H9 (cell line): ENCODE results near the gene DHX35. TPM values are rescaled to one million over a fixed set of nuclear protein-coding genes. Genes with fewer than 3 reads are reported as not detected.
"Not testable (repeated sequence)": the region's sequence is repeated elsewhere in the genome, so short reads cannot be mapped to it uniquely, and the experiment has no call there.

Experiments used
- DNase-seq: peaks from one replicate; pipeline ENCODE4 v3.0.0-alpha.2; 2017
- H2AFZ ChIP-seq: one replicate; pipeline ENCODE4 v1.6.1; 2013; ENCODE audit warnings: mild to moderate bottlenecking, low read length, control low read depth, moderate library complexity
- H2AK5ac ChIP-seq: 2 replicates; pipeline ENCODE4 v1.6.1; 2013; ENCODE audit warnings: low read length, control low read depth, mixed read lengths; ENCODE audit not compliant: insufficient read length
- H2BK120ac ChIP-seq: one replicate; pipeline ENCODE4 v1.6.1; 2013; ENCODE audit warnings: low read depth, mild to moderate bottlenecking, low read length, control low read depth, inconsistent platforms; ENCODE audit not compliant: poor library complexity, severe bottlenecking
- H2BK12ac ChIP-seq: 2 replicates; pipeline ENCODE4 v1.6.1; 2013; ENCODE audit warnings: low read length, control low read depth, mixed read lengths, low read depth; ENCODE audit not compliant: insufficient read length
- H2BK15ac ChIP-seq: 2 replicates; pipeline ENCODE4 v1.6.1; 2013; ENCODE audit warnings: low read depth, low read length, control low read depth
- H2BK20ac ChIP-seq: one replicate; pipeline ENCODE4 v1.6.1; 2013; ENCODE audit warnings: low read depth, mild to moderate bottlenecking, low read length, control low read depth, inconsistent platforms; ENCODE audit not compliant: poor library complexity, severe bottlenecking
- H2BK5ac ChIP-seq: 2 replicates; pipeline ENCODE4 v1.6.1; 2013; ENCODE audit warnings: low read length, control low read depth, mixed read lengths; ENCODE audit not compliant: insufficient read length
- H3K14ac ChIP-seq: 2 replicates; pipeline ENCODE4 v1.6.1; 2013; ENCODE audit warnings: low read length, control low read depth; ENCODE audit not compliant: insufficient read depth
- H3K18ac ChIP-seq: 2 replicates; pipeline ENCODE4 v1.6.1; 2013; ENCODE audit warnings: low read depth, mild to moderate bottlenecking, mixed read lengths, low read length, control low read depth; ENCODE audit not compliant: insufficient read length
- H3K23ac ChIP-seq: 2 replicates; pipeline ENCODE4 v1.6.1; 2013; ENCODE audit warnings: low read length, control low read depth, mixed read lengths, low read depth; ENCODE audit not compliant: insufficient read length
- H3K23me2 ChIP-seq: 2 replicates; pipeline ENCODE4 v1.6.1; 2013; ENCODE audit warnings: low read depth, mild to moderate bottlenecking, mixed read lengths, low read length, control low read depth; ENCODE audit not compliant: insufficient read length, poor library complexity, severe bottlenecking
- H3K27ac ChIP-seq: 2 replicates; pipeline ENCODE4 v1.5.1; 2013; ENCODE audit warnings: low read length, control low read depth, mixed read lengths, low read depth; ENCODE audit not compliant: insufficient read length
- H3K27me3 ChIP-seq: 2 replicates; pipeline ENCODE4 v1.6.1; 2013; ENCODE audit warnings: low read length, control low read depth, inconsistent platforms; ENCODE audit not compliant: insufficient read depth
- H3K4ac ChIP-seq: 2 replicates; pipeline ENCODE4 v1.6.1; 2013; ENCODE audit warnings: low read depth, mild to moderate bottlenecking, control low read depth, inconsistent platforms, low read length, moderate library complexity
- H3K4me1 ChIP-seq: 2 replicates; pipeline ENCODE4 v1.6.1; 2013; ENCODE audit warnings: low read length, control low read depth, inconsistent platforms; ENCODE audit not compliant: insufficient read depth
- H3K4me2 ChIP-seq: 2 replicates; pipeline ENCODE4 v1.6.1; 2013; ENCODE audit warnings: low read length, control low read depth, mixed read lengths; ENCODE audit not compliant: insufficient read length, insufficient read depth
- H3K56ac ChIP-seq: 2 replicates; pipeline ENCODE4 v1.6.1; 2013; ENCODE audit warnings: low read depth, mild to moderate bottlenecking, mixed read lengths, low read length, control low read depth; ENCODE audit not compliant: insufficient read length
- H3K79me1 ChIP-seq: 2 replicates; pipeline ENCODE4 v1.6.1; 2013; ENCODE audit warnings: low read depth, mild to moderate bottlenecking, moderate library complexity, low read length, control low read depth, inconsistent platforms; ENCODE audit not compliant: insufficient read depth, poor library complexity, severe bottlenecking
- H3K79me2 ChIP-seq: 2 replicates; pipeline ENCODE4 v1.6.1; 2013; ENCODE audit warnings: low read length, control low read depth, inconsistent platforms; ENCODE audit not compliant: insufficient read depth
- H3K9ac ChIP-seq: 2 replicates; pipeline ENCODE4 v1.6.1; 2013; ENCODE audit warnings: low read length, control low read depth, mixed read lengths; ENCODE audit not compliant: insufficient read length; ENCODE audit errors: extremely low read depth
- H3K9me3 ChIP-seq: one replicate; pipeline ENCODE4 v1.6.1; 2013; ENCODE audit warnings: low read depth, low read length, inconsistent platforms; ENCODE audit not compliant: control insufficient read depth
- H3T11ph ChIP-seq: one replicate; pipeline ENCODE4 v1.6.1; 2013; ENCODE audit warnings: mild to moderate bottlenecking, low read length, control low read depth, inconsistent platforms
- H4K20me1 ChIP-seq: one replicate; pipeline ENCODE4 v1.6.1; 2013; ENCODE audit not compliant: control insufficient read depth, insufficient read length, insufficient read depth
- H4K5ac ChIP-seq: 2 replicates; pipeline ENCODE4 v1.6.1; 2013; ENCODE audit warnings: low read depth, mild to moderate bottlenecking, mixed read lengths, low read length, control low read depth; ENCODE audit not compliant: insufficient read length
- H4K8ac ChIP-seq: replicated peaks from 2 replicates; pipeline ENCODE4 v1.6.1; 2013; ENCODE audit warnings: low read length, control low read depth, mixed read lengths, low read depth; ENCODE audit not compliant: insufficient read length
- H4K91ac ChIP-seq: 2 replicates; pipeline ENCODE4 v1.6.1; 2013; ENCODE audit warnings: low read depth, mild to moderate bottlenecking, moderate library complexity, mixed read lengths, low read length, control low read depth; ENCODE audit not compliant: insufficient read length
- H3K27ac Mint-ChIP-seq, 3 experiments: 2 replicates in 2 of 3; 3 replicates in 1 of 3; pipeline ENCODE4 v1.8.0; 2020 to 2021; ENCODE audit warnings: mixed read lengths in 3 of 3, mild to moderate bottlenecking in 1 of 3, moderate library complexity in 1 of 3
- H3K27me3 Mint-ChIP-seq: 2 replicates; pipeline ENCODE4 v1.8.0; 2021; ENCODE audit warnings: low read depth, mild to moderate bottlenecking, moderate library complexity, mixed read lengths
- H3K36me3 Mint-ChIP-seq, 3 experiments: 2 replicates in 2 of 3; 3 replicates in 1 of 3; pipeline ENCODE4 v1.8.0; 2020 to 2021; ENCODE audit warnings: low read depth in 3 of 3, mixed read lengths in 3 of 3; ENCODE audit not compliant: insufficient read depth in 1 of 3
- H3K4me1 Mint-ChIP-seq, 2 experiments: 2 replicates each; pipeline ENCODE4 v1.8.0; 2020; ENCODE audit warnings: mixed read lengths in 2 of 2
- H3K4me3 Mint-ChIP-seq, 2 experiments: 2 replicates in 1 of 2; 3 replicates in 1 of 2; pipeline ENCODE4 v1.8.0; 2020 to 2021; ENCODE audit warnings: mild to moderate bottlenecking in 2 of 2, mixed read lengths in 2 of 2, moderate library complexity in 1 of 2
- H3K9me3 Mint-ChIP-seq, 2 experiments: 2 replicates in 1 of 2; 3 replicates in 1 of 2; pipeline ENCODE4 v1.8.0; 2020; ENCODE audit warnings: mild to moderate bottlenecking in 2 of 2, mixed read lengths in 2 of 2, moderate library complexity in 1 of 2
- WGBS: extraction: QIAGEN DNeasy Blood & Tissue Kit; methylation state at CpG from one replicate; pipeline ENCODE4 v1.1.7; 2013; ENCODE audit warnings: missing lambda C conversion rate, low lambda C conversion rate, mixed read lengths; ENCODE audit not compliant: insufficient read length; ENCODE audit errors: extremely low coverage; 5-methylcytosine and 5-hydroxymethylcytosine counted together
- total RNA-seq: library from RNA; stranded (reverse); gene quantifications from 2 replicates; pipeline ENCODE4 v1.2.1, GENCODE V29; 2021
- TF ChIP-seq, protein P1 (sequence below): fragments of 200-600 bp; sonication (generic); conservative IDR thresholded peaks from 3 replicates; pipeline ENCODE4 v1.8.0; 2021; ENCODE audit warnings: antibody characterized with exemption, mild to moderate bottlenecking

The DHX35 gene
- total RNA-seq, 1 experiment from 2014 or later: 14.4 TPM

DNA sequence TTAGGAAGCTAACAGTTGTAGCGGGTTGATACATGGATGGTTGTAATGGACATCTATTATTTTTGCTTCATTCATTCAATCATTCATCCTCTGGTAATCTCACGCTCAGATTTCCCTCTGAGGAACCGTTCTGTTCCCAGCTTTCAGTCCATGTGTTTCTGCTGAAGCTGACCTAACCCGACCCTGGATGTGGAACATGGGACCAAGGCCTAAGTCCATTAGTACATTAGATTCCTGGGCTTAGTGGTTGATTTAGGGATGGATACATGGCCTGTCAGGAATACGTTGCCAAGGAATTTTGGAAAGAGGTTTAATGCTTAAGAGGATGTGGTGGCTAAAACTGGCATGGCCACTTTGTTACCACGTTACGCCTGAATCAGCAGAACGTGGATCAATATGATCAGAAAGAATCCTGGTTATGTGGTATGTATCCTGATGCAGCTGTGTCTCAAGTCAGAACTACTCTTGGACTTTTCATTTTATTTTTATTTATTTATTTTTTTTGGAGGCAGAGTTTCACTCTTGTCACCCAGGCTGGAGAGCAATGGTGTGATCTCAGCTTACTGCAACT is 4.1 kb upstream of the DHX35 start:
- Histone ChIP-seq H3K27ac (no peak overlapping the region), H2AFZ (no peak overlapping the region), H2BK20ac (no peak overlapping the region), H3K23ac (no peak overlapping the region), H2BK120ac (no peak overlapping the region), H4K20me1 (no peaks in the 10 kb centered on the region), H3K4me1 (no peaks in the 10 kb centered on the region; the same call in 1 of the 2 replicates), H3K18ac (no peak overlapping the region), H3K23me2 (no peaks in the 10 kb centered on the region), H4K91ac (no peak overlapping the region), H3K27me3 (no peaks in the 10 kb centered on the region), H3K9ac (no peak overlapping the region), H3K14ac (no peak overlapping the region), H3K79me2 (peaks cover 5% of the 10 kb centered on the region; the same call in 1 of the 2 replicates), H3K4ac (no peak overlapping the region), H2BK15ac (no peak overlapping the region), H2BK5ac (no peak overlapping the region), H4K5ac (no peak overlapping the region), H3K56ac (no peak overlapping the region), H3T11ph (no peak overlapping the region), H2AK5ac (no peak overlapping the region), H3K79me1 (no peaks in the 10 kb centered on the region), H3K4me2 (no peak overlapping the region), H4K8ac (no peak overlapping the region), H3K9me3 (no peaks in the 10 kb centered on the region), H2BK12ac (no peak overlapping the region)
- Mint-ChIP-seq H3K27ac (no peak overlapping the region), H3K9me3 (no peaks in the 10 kb centered on the region; a peak in 2 of 5 replicates), H3K4me1 (peaks cover 13 to 15% of the 10 kb centered on the region in 2 experiments), H3K27me3 (no peaks in the 10 kb centered on the region; the same call in 1 of the 2 replicates), H3K4me3 (no peak overlapping the region), H3K36me3 (peaks cover 7 to 19% (median 18%) of the 10 kb centered on the region in 3 experiments)
- TF ChIP-seq, protein P1, sequence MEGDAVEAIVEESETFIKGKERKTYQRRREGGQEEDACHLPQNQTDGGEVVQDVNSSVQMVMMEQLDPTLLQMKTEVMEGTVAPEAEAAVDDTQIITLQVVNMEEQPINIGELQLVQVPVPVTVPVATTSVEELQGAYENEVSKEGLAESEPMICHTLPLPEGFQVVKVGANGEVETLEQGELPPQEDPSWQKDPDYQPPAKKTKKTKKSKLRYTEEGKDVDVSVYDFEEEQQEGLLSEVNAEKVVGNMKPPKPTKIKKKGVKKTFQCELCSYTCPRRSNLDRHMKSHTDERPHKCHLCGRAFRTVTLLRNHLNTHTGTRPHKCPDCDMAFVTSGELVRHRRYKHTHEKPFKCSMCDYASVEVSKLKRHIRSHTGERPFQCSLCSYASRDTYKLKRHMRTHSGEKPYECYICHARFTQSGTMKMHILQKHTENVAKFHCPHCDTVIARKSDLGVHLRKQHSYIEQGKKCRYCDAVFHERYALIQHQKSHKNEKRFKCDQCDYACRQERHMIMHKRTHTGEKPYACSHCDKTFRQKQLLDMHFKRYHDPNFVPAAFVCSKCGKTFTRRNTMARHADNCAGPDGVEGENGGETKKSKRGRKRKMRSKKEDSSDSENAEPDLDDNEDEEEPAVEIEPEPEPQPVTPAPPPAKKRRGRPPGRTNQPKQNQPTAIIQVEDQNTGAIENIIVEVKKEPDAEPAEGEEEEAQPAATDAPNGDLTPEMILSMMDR: no peak
- DNase-seq: no peak
- WGBS: no CpG with 5 or more reads among the region's 8 CpGs

DNA sequence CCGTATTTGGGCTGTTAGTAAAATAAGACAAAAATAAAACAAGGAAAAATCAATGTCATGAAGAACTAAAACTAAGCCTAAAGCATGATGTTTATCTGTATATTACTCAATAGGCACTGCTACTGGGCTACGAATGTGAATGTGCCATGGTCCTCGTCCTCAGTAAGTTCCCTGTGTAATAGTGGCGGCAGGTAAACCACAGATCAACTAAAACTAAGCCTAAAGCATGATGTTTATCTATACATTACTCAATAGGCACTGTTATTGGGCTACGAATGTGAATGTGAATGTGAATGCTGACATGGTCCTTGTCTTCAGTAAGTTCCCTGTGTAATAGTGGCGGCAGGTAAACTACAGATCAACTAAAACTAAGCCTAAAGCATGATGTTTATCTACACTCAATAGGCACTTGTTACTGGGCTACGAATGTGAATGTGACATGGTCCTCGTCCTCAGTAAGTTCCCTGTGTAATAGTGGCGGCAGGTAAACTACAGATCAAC is 1.9 kb upstream of the DHX35 start:
- peak overlapping the region in 1 of 3 experiments; percentile 33; a peak in 1 of 7 replicates for H3K27ac Mint-ChIP-seq
- WGBS: no CpG with 5 or more reads among the region's 9 CpGs

More for the DNA sequence above, 1.9 kb upstream of the DHX35 start:
- not testable (repeated sequence) for H3K18ac ChIP-seq, H2BK120ac ChIP-seq, H3K27me3 Mint-ChIP-seq, H3K4me2 ChIP-seq, H4K20me1 ChIP-seq, H3K4me3 Mint-ChIP-seq, H2AFZ ChIP-seq, H3K9ac ChIP-seq, H2BK12ac ChIP-seq, H3K4ac ChIP-seq, H4K5ac ChIP-seq, H3K23ac ChIP-seq, DNase-seq, H3K9me3 Mint-ChIP-seq, H3K79me2 ChIP-seq, H3T11ph ChIP-seq, H4K8ac ChIP-seq, H2AK5ac ChIP-seq, H3K23me2 ChIP-seq, H3K56ac ChIP-seq, H3K9me3 ChIP-seq, H3K36me3 Mint-ChIP-seq, H2BK15ac ChIP-seq, H3K79me1 ChIP-seq, H2BK5ac ChIP-seq, H3K27ac ChIP-seq, H2BK20ac ChIP-seq, H4K91ac ChIP-seq, H3K27me3 ChIP-seq, H3K4me1 ChIP-seq, H3K14ac ChIP-seq
- peaks cover 17% of the 10 kb centered on the region in 2 experiments for H3K4me1 Mint-ChIP-seq
